Endothelial cell of umbilical vein (primary cell): Measurements from ENCODE around the gene C1orf210.

Experiments
- CTCF ChIP-seq, 2 donors: IDR thresholded peaks; 1 replicate in 1 of 2; 2 replicates in 1 of 2; pipeline ENCODE4 v1.5.1; 2011; ENCODE audit warnings: low read length in 2 of 2, mild to moderate bottlenecking in 2 of 2, moderate library complexity in 2 of 2, control low read depth in 1 of 2, inconsistent platforms in 1 of 2, low read depth in 1 of 2; ENCODE audit not compliant: insufficient read depth in 1 of 2; ENCODE audit errors: extremely low read depth in 1 of 2
- JUN ChIP-seq: IDR thresholded peaks from 2 replicates; pipeline ENCODE4 v1.6.1; 2011; ENCODE audit warnings: borderline replicate concordance, low read depth; ENCODE audit not compliant: insufficient read length, insufficient read depth
- POLR2A ChIP-seq: IDR thresholded peaks from 2 replicates; pipeline ENCODE4 v1.6.1; 2012; ENCODE audit warnings: low read depth, mild to moderate bottlenecking, control low read depth, low read length
- POLR2AphosphoS5 ChIP-seq: IDR thresholded peaks from 2 replicates; pipeline ENCODE4 v1.6.1; 2012; ENCODE audit warnings: low read depth, mild to moderate bottlenecking, control low read depth, low read length, moderate library complexity; ENCODE audit not compliant: insufficient read depth
- TF ChIP-seq, protein P1 (sequence below): IDR thresholded peaks from 2 replicates; pipeline ENCODE4 v1.6.1; 2011; ENCODE audit not compliant: insufficient read depth, insufficient read length

- TF ChIP-seq CTCF (IDR thresholded peaks at IDR 0.05; ENCODE audit: extremely low read depth in 1 of 2, insufficient read depth in 1 of 2, low read depth in 1 of 2, low read length in 2 of 2) (no peak), JUN (peak; percentile 16), POLR2A (peak; percentile 39), POLR2AphosphoS5 (peak; percentile 47)
- TF ChIP-seq, protein P1, sequence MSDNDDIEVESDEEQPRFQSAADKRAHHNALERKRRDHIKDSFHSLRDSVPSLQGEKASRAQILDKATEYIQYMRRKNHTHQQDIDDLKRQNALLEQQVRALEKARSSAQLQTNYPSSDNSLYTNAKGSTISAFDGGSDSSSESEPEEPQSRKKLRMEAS = no peak
Measured at GRCh38 chr1:43329995-43330751, 44.8 kb upstream of the C1orf210 start.
